ENCODE measurements around the gene GULP1. TPM values are rescaled to one million over a fixed set of nuclear protein-coding genes. Genes with fewer than 3 reads are reported as not detected.
"Not testable (repeated sequence)": the region's sequence is repeated elsewhere in the genome, so short reads cannot be mapped to it uniquely, and the experiment has no call there.

The GULP1 gene
- total RNA-seq, 1 donor from 2014 or later: 29.5 TPM

GRCh38 chr2:188557081-188557480 lies 265.4 kb downstream of the GULP1 start:
- Mint-ChIP-seq H3K4me3 (ENCODE audit: unreplicated experiment) (no peak overlapping the region), H3K4me1 (ENCODE audit: low read depth) (no peaks in the 10 kb centered on the region), H3K36me3 (ENCODE audit: low read depth) (peaks cover 16% of the 10 kb centered on the region), H3K27ac (ENCODE audit: unreplicated experiment) (no peak overlapping the region), H3K9me3 (ENCODE audit: low read depth) (peaks cover 23% of the 10 kb centered on the region), H3K27me3 (ENCODE audit: low read depth) (no peaks in the 10 kb centered on the region)
- no peak for DNase-seq (ENCODE audit: low spot score)
- TF ChIP-seq, protein P1, sequence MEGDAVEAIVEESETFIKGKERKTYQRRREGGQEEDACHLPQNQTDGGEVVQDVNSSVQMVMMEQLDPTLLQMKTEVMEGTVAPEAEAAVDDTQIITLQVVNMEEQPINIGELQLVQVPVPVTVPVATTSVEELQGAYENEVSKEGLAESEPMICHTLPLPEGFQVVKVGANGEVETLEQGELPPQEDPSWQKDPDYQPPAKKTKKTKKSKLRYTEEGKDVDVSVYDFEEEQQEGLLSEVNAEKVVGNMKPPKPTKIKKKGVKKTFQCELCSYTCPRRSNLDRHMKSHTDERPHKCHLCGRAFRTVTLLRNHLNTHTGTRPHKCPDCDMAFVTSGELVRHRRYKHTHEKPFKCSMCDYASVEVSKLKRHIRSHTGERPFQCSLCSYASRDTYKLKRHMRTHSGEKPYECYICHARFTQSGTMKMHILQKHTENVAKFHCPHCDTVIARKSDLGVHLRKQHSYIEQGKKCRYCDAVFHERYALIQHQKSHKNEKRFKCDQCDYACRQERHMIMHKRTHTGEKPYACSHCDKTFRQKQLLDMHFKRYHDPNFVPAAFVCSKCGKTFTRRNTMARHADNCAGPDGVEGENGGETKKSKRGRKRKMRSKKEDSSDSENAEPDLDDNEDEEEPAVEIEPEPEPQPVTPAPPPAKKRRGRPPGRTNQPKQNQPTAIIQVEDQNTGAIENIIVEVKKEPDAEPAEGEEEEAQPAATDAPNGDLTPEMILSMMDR (IDR thresholded peaks at IDR 0.05): no peak

DNA sequence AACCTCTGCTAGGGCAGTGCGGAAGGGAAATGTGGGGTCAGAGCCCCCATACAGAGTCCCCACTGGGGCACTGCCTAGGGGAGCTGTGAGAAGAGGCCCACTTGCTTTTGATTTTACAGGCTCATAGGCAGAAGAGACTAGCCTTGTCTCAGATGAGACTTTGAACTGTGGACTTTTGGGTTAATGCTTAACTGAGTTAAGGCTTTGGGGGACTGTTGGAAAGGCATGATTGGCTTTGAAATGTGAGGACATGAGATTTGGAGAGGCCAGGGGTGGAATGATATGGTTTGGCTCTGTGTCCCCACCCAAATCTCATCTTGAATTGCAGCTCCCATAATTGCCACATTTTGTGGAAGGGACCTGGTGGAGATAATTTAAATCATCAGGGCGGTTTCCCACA lies 267.8 kb downstream of the GULP1 start:
- Mint-ChIP-seq H3K36me3 (ENCODE audit: low read depth) (peaks cover 16% of the 10 kb centered on the region), H3K9me3 (ENCODE audit: low read depth) (peaks cover 23% of the 10 kb centered on the region)
- DNase-seq (ENCODE audit: low spot score); H3K27ac Mint-ChIP-seq (ENCODE audit: unreplicated experiment); H3K4me3 Mint-ChIP-seq (ENCODE audit: unreplicated experiment); H3K27me3 Mint-ChIP-seq (ENCODE audit: low read depth); H3K4me1 Mint-ChIP-seq (ENCODE audit: low read depth): not testable (repeated sequence)

GRCh38 chr2:188561473-188561979 lies 269.9 kb downstream of the GULP1 start:
- H3K36me3 Mint-ChIP-seq (ENCODE audit: low read depth): peaks cover 14% of the 10 kb centered on the region

DNA sequence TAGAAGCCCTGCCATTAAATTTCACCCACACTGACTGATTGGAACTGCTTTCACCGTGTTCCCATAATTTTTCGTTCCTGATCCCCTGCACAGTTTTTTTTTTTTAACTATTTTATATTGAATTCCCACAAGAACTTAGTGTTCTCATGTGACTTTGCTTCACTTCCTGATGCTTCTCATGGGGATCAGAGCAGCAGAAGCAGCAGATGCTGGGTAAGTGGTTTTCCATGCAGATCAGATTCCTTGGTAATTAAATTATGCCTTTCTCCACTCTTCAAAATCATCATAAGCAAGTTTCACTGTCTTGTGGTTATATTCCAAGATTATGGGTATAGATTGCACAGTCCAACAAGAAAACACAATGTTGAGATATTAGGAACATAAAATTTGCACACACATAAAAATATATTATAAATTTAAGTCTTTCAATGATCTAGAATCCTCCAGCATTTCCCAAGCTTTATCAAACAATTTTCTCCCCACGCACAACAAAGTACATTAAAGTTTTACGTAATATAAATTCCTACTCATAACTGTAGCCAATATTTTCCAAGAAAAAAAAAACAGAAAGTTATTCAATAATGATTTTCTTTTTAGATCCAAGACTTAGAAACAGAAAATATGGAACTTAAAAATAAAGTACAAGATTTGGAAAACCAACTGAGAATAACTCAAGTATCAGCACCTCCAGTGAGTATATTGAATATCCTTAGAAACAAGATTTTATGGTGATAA lies 277.9 kb downstream of the GULP1 start:
- Mint-ChIP-seq H3K4me3 (ENCODE audit: unreplicated experiment) (no peak overlapping the region), H3K27me3 (ENCODE audit: low read depth) (no peaks in the 10 kb centered on the region)

More at GRCh38 chr2:188561473-188561979, 269.9 kb downstream of the GULP1 start:
- Mint-ChIP-seq H3K4me1 (ENCODE audit: low read depth) (no peaks in the 10 kb centered on the region), H3K27me3 (ENCODE audit: low read depth) (no peaks in the 10 kb centered on the region), H3K4me3 (ENCODE audit: unreplicated experiment) (no peak overlapping the region), H3K27ac (ENCODE audit: unreplicated experiment) (no peak overlapping the region), H3K9me3 (ENCODE audit: low read depth) (peaks cover 23% of the 10 kb centered on the region)
- TF ChIP-seq, protein P1 (IDR thresholded peaks at IDR 0.05): no peak
- DNase-seq (ENCODE audit: low spot score): no peak

DNA sequence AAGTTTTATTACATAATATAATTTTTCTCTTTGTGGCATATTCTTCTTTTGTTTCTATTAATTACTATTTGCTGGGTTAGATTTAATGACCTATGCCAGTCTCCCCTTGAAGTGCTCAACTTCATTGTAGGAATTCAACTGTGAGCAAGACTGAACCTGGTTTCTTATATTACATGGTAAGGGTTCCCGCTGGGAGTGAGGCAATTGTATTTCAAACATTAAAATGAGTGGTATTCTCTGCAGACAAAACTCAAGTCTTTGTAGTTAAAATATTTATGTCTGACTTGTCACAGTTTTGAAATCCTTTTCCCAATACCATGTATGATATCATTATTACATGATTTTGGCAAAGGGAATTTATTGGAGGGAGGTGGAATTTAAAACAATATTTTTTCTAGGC lies 278.7 kb downstream of the GULP1 start:
- H3K4me1 Mint-ChIP-seq (ENCODE audit: low read depth): peaks cover 43% of the 10 kb centered on the region
- H3K9me3 Mint-ChIP-seq (ENCODE audit: low read depth): peaks cover 5% of the 10 kb centered on the region
- no peak overlapping the region for H3K4me3 Mint-ChIP-seq (ENCODE audit: unreplicated experiment)
- DNase-seq (ENCODE audit: low spot score): no peak
- peaks cover 3% of the 10 kb centered on the region for H3K36me3 Mint-ChIP-seq (ENCODE audit: low read depth)
- peak overlapping the region; percentile 34 for H3K27ac Mint-ChIP-seq (ENCODE audit: unreplicated experiment)
- H3K27me3 Mint-ChIP-seq (ENCODE audit: low read depth): no peaks in the 10 kb centered on the region
- TF ChIP-seq, protein P1 (IDR thresholded peaks at IDR 0.05): no peak

More for the DNA sequence above, 277.9 kb downstream of the GULP1 start:
- Mint-ChIP-seq H3K9me3 (ENCODE audit: low read depth) (peaks cover 5% of the 10 kb centered on the region), H3K4me1 (ENCODE audit: low read depth) (peaks cover 43% of the 10 kb centered on the region), H3K36me3 (ENCODE audit: low read depth) (peaks cover 3% of the 10 kb centered on the region), H3K27ac (ENCODE audit: unreplicated experiment) (peak overlapping the region; percentile 65)
- no peak for DNase-seq (ENCODE audit: low spot score)
- TF ChIP-seq, protein P1 (IDR thresholded peaks at IDR 0.05): no peak

Measured in chondrocyte (in vitro differentiated cells).